Frontal cortex (tissue), 4 donors: ENCODE measurements around the gene ANXA3. TPM values are rescaled to one million over a fixed set of nuclear protein-coding genes. Genes with fewer than 3 reads are reported as not detected.
"Not testable (repeated sequence)": the region's sequence is repeated elsewhere in the genome, so short reads cannot be mapped to it uniquely, and the experiment has no call there.

Source experiments
- DNase-seq, 2 donors: peaks; one replicate each; pipeline ENCODE4 v3.0.0; 2012; ENCODE audit warnings: low spot score in 2 of 2
- FAIRE-seq: peaks from 2 replicates; lab custom pipeline; 2012; peaks lifted over from hg19 to GRCh38; lab: Jason Lieb, UNC
- total RNA-seq: library from RNA; depleted of rRNA; stranded (reverse); fragments of >200 nt; gene quantifications from one replicate; pipeline ENCODE4 v1.2.3, GENCODE V29; 2014
- donor health status: control.
- donor health status: control.
- donor health status: control.

The ANXA3 gene
- total RNA-seq, 1 donor from 2014 or later: 5.7 TPM

DNA sequence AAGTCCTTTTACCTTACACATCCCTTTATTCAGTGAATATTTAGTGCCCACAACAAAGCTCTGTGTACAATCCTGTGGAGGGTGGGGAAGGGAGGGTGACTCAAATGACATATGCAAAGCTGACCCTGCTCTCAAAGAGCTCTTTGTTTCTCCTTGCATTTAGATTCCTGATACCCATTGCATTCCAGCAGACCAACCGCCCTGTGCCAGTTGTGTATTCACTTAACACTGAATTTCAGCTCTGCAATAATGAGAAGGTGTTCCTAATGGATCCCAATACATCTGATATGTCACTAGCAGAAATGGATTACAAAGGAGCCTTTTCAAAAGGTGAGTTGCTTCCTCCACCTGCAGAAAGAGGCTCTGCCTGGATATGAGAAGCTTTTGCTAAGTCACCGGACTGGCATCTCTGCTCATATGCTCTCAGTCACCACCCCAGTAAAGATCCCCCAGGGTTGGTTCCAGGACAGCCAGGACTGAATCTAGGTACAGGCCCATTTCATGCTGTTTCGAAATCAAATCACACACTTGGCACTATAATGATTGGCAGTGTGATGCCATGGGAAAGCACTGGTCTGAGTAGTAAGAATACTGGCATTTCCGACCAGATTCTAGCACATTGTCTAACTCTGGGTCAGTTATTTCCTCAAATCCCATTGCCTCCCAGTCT lies 17.1 kb upstream of the ANXA3 start:
- no peak for DNase-seq

DNA sequence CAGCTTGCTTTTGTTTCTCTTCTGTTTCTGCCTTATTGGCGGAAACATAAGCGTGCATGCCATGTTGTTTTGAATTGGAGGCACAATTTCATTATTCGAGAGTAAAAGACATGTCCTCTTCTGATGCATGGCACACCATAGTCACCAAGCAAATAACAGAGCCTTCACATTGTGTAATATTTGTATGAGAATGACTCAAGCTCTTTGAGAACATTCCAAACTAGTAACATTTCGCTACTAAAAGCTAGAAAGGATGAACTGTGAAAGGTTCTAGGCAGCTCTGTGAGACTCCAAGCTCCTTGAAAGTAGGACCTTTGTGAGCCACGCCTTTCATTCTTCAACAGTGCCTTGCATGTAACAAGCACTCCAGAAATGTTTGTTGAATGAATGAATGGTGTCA lies 9.2 kb upstream of the ANXA3 start:
- FAIRE-seq (no peak), DNase-seq (no peak)

More for the DNA sequence above, 17.1 kb upstream of the ANXA3 start:
- no peak for FAIRE-seq

DNA sequence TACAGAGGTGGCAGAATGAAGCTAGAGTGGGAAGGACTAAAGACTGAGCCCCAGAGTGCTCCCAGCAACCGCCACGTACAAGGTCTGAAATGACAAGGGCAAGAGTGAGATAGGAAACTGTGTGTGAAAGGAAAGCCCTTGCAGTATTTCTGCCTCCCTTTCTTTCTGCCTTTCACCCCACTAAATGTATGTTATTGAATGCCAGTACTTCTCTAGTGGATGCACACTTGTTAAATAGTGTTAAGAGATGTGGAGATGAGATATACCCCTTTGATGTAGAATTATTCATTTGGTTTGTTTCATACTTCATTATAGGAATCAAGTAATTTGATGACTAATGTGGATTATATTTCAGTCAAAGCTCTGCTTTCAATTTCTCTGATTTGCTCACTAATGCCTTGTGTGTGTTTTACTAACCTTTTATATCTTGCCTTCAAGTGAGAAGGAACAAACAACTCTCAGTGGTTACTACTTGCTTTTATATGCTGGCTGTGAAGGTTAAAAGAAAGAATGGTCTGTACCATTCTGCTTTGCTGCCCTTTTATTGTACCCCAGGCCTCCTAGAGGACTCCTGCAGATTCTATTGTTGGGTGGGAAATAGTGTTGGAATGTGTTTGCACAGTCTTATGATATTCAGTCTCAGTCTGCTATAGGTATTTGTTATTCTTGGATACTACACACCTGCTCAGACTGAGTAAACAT lies 8.0 kb upstream of the ANXA3 start:
- FAIRE-seq (no peak), DNase-seq (no peak)

DNA sequence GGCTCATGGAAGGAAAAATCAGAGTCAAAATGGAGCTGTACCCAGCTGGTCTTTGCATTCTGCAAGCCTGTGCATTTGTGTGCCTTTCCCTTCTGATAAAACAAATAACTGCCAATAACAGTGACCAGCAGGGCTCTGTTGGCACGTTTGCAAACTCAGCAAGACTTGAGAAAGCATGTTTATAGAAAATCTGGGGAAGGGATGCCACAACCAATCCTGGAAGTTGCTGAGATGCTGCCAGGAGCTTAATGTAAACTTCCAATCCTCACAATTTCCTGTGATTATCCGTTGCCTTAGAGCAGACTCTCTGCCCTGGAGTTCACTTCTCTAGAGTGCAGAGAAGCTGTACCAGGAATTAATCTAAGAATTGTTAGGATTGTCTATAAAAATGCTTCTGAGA lies 6.9 kb upstream of the ANXA3 start:
- FAIRE-seq (no peak), DNase-seq (no peak)

DNA sequence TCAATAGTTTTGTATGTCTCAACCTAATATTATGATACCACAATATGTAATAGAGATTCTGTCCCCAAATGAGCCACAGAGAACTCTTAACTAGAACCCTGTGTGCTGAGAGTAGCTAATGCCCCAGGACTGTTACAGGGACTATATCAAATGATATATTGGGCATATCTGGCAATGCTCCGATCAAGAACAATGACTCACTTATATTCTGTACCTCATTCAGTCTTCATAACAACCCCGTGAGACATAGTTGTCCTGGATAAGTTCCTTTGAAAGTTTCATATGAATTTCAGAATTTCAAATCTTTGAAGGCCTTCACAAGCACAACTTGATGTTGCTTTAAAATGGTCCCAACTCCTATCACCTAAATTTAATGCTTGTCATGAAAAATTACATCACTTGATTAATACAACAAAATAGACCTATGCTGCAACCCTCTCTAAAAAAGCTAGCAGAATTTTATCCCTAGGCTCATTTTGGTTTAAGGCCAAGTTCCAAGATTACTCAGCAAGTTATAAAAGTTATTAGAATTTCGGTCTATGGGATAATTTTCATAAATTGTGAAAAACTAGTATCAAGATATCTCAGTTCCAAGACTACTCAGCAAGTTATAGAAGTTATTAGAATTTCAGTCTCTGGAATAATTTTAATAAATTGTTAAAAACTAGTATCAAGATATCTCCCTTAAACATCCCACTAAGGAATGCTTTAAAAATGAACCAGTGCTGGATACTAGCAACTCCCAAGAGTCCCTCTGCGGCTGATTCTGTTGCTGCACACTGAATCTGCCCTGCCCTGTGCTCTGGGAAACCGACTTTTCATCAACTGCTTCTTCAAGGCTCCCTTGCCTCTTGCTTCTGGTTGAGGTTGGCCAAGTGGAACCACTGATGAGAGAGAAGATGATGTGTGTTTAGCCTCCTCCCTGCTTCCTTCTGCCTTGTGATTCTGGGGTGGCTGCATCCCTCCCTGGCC lies 6.0 kb upstream of the ANXA3 start:
- FAIRE-seq (no peak), DNase-seq (no peak)

DNA sequence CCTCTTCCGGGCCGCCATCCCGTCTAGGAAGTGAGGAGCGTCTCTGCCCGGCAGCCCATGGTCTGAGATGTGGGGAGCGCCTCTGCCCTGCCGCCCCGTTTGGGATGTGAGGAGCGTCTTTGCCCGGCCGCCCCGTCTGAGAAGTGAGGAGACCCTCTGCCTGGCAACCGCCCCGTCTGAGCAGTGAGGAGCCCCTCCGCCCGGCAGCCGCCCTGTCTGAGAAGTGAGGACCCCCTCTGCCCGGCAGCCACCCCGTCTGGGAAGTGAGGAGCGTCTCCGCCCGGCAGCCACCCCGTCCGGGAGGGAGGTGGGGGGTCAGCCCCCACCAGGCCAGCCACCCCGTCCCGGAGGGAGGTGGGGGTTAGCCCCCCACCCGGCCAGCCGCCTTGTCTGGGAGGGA lies 3.7 kb upstream of the ANXA3 start:
- DNase-seq, FAIRE-seq: not testable (repeated sequence)

DNA sequence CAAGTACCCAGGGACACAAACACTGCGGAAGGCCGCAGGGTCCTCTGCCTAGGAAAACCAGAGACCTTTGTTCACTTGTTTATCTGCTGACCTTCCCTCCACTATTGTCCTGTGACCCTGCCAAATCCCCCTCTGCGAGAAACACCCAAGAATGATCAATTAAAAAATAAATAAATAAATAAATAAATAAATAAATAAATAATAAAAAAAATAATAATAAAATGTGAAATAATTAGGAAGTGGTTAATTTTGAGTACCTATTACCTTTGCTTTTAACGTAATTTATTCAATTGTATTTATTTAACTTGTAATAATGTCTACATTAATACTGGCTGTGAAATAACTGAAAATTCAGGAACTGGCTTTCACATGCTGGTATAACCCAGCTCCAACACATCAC lies 2.7 kb upstream of the ANXA3 start:
- not testable (repeated sequence) for FAIRE-seq, DNase-seq

DNA sequence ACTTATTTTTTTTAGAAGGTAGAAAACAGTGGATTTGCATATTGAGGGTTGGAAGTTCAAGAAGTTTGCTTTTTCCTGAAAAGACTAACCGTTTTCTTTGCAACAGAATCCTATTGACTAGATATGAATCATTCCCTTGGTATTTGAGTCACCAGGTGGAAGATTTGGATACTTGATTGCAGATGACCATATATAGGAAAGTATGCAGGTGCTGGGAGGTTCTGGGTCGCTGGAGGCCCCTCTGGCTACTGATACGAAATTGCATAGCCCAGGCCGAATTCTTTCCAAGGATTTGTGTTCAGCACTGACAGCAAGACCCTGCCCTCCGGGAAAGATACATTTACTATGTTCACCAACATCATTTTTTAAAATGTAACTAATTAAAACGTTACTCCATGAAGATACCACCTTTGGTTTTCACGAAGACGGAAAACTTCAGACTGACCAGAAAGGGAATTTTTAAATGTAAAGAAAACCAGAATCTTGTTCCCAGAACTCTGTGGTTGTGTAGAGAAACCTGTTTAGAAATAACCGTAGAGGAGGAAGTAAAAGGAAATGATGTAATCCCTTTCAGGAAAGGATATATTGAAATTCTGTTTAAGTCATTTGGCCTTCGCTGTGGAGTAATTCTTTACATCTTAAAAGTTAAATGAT lies 946 bp downstream of the ANXA3 start:
- FAIRE-seq (no peak), DNase-seq (no peak)

DNA sequence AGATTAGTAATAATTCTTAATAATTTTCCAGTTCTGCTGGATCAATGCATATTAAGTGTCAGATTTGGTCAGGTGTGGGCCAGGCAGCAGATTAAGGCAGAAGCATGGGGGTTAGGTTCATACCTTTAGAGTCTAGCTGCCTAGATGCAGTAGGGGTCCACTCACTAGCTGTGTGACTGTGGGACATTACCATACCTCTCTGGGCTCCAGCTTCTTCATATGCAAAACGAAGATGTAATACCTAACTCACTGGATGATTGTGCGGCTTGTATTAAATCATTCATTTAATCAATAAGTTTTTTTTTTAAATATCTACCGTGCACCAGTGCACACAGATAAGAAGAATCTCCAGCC lies 1.4 kb downstream of the ANXA3 start:
- DNase-seq: no peak
- no peak for FAIRE-seq

DNA sequence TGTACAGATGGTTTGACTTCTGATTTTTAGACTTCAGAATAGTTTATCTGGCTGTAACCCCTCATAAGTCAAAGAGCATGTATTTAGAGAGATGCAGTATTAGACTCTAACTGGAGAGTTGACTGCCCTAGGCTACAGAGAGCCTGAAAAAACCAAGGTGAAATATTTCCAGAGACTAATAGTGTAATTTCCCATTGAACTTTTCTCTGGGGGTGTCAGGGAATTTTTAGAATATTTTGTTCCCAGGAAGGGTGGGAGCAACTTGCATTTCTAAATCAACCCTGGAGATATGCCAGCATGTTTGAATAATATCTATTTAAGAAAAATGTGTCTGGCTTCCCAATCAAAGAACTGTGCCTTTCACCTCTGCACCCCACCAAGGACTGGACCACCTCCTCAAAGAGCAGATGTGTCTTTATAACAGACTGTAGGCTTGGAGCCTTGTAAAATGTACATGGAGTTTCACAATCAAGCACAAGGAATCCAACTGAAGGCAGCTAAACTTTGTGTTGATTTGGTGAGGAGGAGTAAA lies 2.0 kb downstream of the ANXA3 start:
- no peak for FAIRE-seq

DNA sequence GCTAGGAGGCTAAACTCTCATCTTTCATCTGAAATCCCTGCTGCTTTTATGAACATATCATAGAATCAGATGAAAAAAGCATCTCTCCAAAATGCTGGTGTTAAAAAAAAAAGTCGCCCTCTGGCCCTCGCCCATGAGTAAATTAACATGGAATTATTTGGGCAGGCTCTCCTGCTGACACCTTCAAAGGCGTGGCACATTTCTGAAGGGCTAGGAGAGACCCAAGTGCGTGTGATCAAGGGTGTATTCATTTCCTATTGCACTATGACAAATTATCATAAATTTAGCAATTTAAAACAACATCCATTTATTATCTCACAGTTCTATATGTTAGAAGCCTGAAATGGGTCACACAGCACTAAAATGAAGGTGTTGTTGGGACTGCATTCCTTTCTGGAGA lies 5.1 kb downstream of the ANXA3 start:
- DNase-seq: no peak
- no peak for FAIRE-seq

More for the DNA sequence above, 2.0 kb downstream of the ANXA3 start:
- DNase-seq: no peak

DNA sequence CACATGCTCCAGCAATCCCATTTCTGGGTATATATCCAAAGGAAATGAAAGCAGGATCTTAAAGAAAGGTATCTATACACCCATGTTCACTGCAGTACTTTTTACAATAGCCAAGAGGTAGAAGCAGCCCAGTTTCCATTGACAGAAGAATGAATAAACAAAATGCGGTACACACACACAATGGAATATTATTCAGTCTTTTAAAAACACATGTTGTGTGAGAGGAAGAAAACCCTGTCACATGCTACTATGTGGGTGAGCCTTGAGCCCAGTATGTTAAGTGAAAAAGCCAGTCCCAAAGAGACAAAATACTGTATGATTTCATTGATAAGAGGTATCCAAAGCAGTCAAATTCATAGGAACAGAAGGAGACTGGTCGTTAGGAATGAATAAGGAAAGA lies 6.3 kb downstream of the ANXA3 start:
- DNase-seq (no peak), FAIRE-seq (no peak)

DNA sequence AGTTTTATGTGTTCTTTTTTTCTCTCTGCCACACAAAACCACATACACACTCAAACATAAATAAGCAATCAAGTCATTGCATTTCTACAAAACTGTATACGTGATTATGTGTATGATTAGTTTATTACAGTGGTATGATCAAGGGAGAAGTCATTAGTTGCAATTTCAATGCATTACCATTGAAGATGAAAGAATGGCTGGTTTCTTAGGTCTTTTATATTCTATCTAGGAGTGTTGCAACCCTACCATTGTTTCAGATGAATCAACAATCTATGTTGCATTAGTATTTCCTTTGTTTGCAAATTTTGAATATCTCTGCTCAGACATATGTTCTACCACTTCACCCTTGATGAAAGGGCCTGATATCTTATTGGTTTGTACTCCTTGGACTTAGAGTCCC lies 6.8 kb downstream of the ANXA3 start:
- FAIRE-seq: no peak
- no peak for DNase-seq

DNA sequence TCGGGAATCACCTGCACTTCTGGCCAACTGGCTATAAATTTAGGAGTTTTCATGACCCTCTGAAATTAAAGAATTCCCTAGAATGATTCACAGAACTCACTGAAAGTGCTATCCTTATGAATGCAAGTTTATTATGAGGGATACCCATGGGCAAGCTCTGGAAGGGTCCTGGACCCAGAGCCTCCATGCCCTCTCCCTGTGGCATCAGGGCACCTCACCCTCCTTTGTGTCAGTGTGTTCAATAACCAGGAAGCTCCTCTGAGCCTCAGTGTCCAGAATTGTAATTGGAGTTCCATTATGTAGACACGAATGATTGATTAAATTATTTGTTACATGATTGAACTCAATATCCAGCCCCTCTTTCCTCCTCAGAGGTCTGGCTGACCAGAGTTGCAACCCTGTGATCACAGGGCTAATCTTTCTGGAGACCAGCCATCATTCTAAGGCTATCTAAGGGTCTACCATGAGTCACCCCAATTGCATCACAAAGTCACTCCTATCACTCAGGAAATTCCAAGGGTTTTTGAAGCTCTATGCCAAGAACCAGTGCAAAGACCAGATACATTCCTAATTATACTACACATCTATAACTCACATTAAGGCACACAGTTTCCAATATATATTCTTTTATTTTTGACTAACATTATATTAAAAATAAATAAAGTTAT lies 8.9 kb downstream of the ANXA3 start:
- no peak for DNase-seq
- no peak for FAIRE-seq

DNA sequence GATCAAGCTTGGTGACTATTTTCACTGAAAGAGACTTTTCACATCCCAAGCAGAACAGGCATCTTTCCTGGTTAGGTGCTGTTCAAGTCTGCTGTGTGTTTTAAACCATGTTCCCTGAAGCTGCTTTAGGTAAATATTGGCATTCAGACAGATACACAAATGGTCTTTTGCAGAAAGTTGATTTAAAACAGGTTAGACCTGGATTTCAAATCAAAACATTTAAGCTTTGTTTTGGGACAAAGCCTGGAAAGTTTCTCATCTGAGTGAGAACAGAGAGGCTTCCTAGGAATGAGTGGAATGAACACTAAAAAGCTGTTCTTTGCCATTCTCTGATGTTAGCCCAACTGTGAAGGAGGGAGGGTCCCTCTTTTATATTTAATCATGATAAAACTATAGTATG lies 10.1 kb downstream of the ANXA3 start:
- no peak for FAIRE-seq
- DNase-seq: no peak

DNA sequence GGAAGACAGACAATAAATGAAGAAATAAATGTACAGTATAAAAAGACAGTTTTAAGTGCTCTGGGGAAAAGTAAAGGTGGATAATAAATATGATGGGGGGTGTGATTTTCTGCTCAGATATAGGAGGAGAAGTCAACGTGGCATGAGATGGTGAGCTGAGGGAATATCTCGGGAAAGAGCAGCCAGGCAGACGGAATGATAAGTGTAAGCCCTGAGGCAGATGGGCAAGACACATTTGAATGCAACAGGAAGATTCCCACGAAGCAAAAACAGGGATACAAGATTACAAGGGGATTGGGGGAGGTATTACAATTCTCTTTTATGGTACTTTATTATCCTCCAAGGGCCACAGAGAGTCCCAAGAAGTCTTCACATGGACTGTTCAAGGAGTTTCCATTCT lies 11.1 kb downstream of the ANXA3 start:
- no peak for DNase-seq
- FAIRE-seq: no peak

DNA sequence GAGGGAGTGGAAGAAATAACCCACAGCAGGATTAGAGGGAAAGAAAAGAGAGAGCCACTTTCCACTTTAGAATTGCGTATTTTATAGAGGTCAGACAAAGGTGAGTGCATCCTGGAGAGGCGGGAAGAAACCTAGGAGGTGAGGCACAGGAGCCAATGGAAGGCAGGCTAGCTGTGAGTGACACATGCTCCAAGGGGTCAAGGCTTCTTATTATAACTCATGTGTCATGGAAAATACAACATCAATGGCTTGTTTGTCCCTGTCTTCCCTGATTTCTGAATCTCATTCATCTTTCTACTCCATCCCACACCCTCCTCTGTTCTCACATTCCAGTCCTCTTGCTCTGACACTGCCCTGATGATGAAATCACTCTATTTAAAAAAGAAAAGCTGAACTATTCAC lies 14.4 kb downstream of the ANXA3 start:
- DNase-seq (no peak), FAIRE-seq (no peak)

DNA sequence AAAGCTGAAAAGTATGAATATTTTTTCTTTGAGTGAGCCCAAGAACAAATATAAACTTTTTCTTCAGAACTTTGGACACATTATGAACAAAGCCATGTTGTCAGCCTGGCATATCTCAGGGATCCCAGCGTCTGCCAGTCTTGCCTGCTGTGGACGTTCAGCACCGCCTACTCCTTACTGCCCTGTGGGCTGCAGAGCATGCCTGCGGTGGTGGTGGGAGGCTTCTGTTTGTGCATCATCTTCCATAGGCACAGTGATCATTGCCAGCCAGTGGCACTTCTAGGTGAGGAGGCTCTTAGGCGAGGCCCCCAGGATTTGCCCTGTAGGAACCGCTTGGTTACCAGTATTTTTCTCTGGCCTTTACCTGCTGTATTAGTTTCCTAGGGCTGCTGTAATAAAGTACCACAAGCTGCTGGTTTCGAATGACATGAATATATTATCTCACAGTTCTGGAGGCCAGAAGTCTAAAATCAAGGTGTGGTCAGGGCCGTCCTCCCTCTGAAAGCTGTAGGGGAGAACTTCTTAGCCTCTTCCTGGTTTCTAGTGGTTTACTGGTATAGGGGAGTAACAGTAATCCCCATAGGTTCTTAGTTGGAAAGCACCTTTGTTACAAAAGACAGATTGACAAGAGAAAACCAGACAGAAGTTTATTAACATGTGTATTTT lies 15.4 kb downstream of the ANXA3 start:
- no peak for DNase-seq
- no peak for FAIRE-seq

DNA sequence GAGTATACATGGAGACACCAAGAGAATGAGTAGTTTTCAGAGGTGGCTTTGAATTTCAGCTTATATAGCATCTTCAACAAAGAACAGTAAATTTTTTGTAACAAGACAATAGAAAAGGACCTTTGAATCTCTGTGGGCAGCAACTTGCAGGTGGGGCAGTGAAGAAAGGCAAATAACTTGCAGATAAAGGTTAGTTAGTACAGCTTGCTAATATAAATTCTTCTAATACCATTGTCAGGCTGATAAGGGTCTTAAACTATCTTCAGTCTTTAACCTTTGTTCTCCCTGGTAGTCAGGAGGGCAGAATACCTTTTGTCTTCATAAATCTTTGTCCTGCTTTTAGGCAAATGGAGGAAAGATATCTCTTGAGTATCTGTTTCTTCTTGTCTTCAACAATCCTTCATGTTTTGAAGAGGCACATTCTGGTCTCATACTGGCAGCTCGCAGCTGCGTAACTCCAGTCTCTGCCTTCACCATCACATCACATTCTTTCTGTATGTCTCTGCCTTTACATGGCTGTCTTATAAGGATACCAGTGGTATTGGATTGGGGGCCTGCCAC lies 16.0 kb downstream of the ANXA3 start:
- no peak for FAIRE-seq
- no peak for DNase-seq
